SK-N-SH treated with all-trans-retinoic acid at 6 μM for 48 hours (cell line): Measurements from ENCODE around the gene DEPDC7.

Experiments
- ATAC-seq: fragments of 200-7000 bp; cut with Tn5 transposase; 3 replicates; pipeline ENCODE4 v1.9.1; 2020; ENCODE audit warnings: mild to moderate bottlenecking, moderate library complexity
- BACH2 ChIP-seq: fragments of 250-450 bp; sonication (Bioruptor Pico); IDR thresholded peaks from 2 replicates; pipeline ENCODE4 v1.9.0; 2021; ENCODE audit warnings: mild to moderate bottlenecking, borderline replicate concordance
- CSDC2 ChIP-seq: fragments of 250-450 bp; sonication (Bioruptor Pico); IDR thresholded peaks from 2 replicates; pipeline ENCODE4 v1.5.0; 2020; ENCODE audit warnings: mild to moderate bottlenecking, moderate library complexity
- ESRRG ChIP-seq: fragments of 250-450 bp; sonication (Bioruptor Pico); IDR thresholded peaks from 2 replicates; pipeline ENCODE4 v1.6.1; 2021; ENCODE audit warnings: mild to moderate bottlenecking
- ISL1 ChIP-seq: fragments of 250-450 bp; sonication (Bioruptor Pico); IDR thresholded peaks from 2 replicates; pipeline ENCODE4 v2.1.2; 2022; ENCODE audit warnings: mild to moderate bottlenecking, moderate library complexity
- RARB ChIP-seq: fragments of 250-450 bp; sonication (Bioruptor Pico); IDR thresholded peaks from 2 replicates; pipeline ENCODE4 v1.8.0; 2021; ENCODE audit warnings: mild to moderate bottlenecking, moderate library complexity
- SNAI2 ChIP-seq: fragments of 250-450 bp; sonication (Bioruptor Pico); IDR thresholded peaks from 2 replicates; pipeline ENCODE4 v1.5.0; 2020; ENCODE audit warnings: mild to moderate bottlenecking, moderate library complexity
- TCF4 ChIP-seq: fragments of 250-450 bp; sonication (Bioruptor Pico); IDR thresholded peaks from 2 replicates; pipeline ENCODE4 v1.8.0; 2021; ENCODE audit warnings: mild to moderate bottlenecking, moderate library complexity, borderline replicate concordance
- TOX ChIP-seq: fragments of 250-450 bp; sonication (Bioruptor Pico); IDR thresholded peaks from 2 replicates; pipeline ENCODE4 v1.8.0; 2021; ENCODE audit warnings: mild to moderate bottlenecking, moderate library complexity, borderline replicate concordance
- ZC3H10 ChIP-seq: fragments of 250-450 bp; sonication (Bioruptor Pico); IDR thresholded peaks from 2 replicates; pipeline ENCODE4 v1.5.1; 2021; ENCODE audit warnings: mild to moderate bottlenecking, moderate library complexity
- ZFP3 ChIP-seq: fragments of 250-450 bp; sonication (Bioruptor Pico); IDR thresholded peaks from 2 replicates; pipeline ENCODE4 v1.5.0; 2020; ENCODE audit warnings: mild to moderate bottlenecking, moderate library complexity
- ZFP30 ChIP-seq: fragments of 450-650 bp; formaldehyde crosslinking; IDR thresholded peaks from 2 replicates; pipeline ENCODE4 v1.5.0; 2022; ENCODE audit warnings: mild to moderate bottlenecking, moderate library complexity
- ZNF565 ChIP-seq: fragments of 450-650 bp; formaldehyde crosslinking; conservative IDR thresholded peaks from 2 replicates; pipeline ENCODE4 v1.5.0; 2020; ENCODE audit warnings: low read depth, mild to moderate bottlenecking, moderate library complexity
- ZNF70 ChIP-seq: fragments of 450-650 bp; formaldehyde crosslinking; IDR thresholded peaks from 2 replicates; pipeline ENCODE4 v1.5.0; 2020; ENCODE audit warnings: mild to moderate bottlenecking, moderate library complexity
- ZNF8 ChIP-seq: fragments of 450-650 bp; formaldehyde crosslinking; IDR thresholded peaks from 2 replicates; pipeline ENCODE4 v1.5.0; 2020; ENCODE audit warnings: mild to moderate bottlenecking, moderate library complexity
- TF ChIP-seq, protein P1 (sequence below): fragments of 250-450 bp; sonication (Bioruptor Pico); IDR thresholded peaks from 2 replicates; pipeline ENCODE4 v1.5.0; 2020; ENCODE audit warnings: mild to moderate bottlenecking, moderate library complexity
- TF ChIP-seq, protein P2 (sequence below): fragments of 250-450 bp; sonication (Bioruptor Pico); IDR thresholded peaks from 2 replicates; pipeline ENCODE4 v1.8.0; 2021; ENCODE audit warnings: low read depth, mild to moderate bottlenecking, moderate library complexity, borderline replicate concordance
- TF ChIP-seq, protein P3 (sequence below): fragments of 250-450 bp; sonication (Bioruptor Pico); IDR thresholded peaks from 2 replicates; pipeline ENCODE4 v1.5.1; 2021; ENCODE audit warnings: mild to moderate bottlenecking, moderate library complexity
- TF ChIP-seq, protein P4 (sequence below): fragments of 250-450 bp; sonication (Bioruptor Pico); IDR thresholded peaks from 2 replicates; pipeline ENCODE4 v1.5.1; 2020; ENCODE audit warnings: low read depth, mild to moderate bottlenecking, moderate library complexity

The DEPDC7 gene

DNA sequence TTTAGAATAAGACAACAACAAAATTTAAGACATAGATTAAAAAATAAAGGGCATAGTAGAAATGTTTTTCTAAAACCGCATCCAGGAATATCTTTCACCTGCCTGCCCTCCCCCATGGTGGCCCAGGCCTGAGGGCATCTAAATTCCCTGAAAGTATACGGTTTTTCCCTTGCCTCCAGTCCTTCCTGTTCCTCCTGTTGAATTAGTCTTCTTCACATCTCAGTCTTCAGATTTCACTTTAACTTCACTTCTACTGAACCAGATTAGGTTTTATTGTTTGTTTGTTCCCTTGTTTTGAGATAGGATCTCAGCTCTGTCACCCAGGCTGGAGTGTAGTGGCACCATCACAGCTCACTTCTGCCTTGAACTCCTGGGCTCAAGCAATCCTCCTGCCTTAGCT, 33.1 kb upstream of the DEPDC7 start (continued):
- TF ChIP-seq, protein P1, sequence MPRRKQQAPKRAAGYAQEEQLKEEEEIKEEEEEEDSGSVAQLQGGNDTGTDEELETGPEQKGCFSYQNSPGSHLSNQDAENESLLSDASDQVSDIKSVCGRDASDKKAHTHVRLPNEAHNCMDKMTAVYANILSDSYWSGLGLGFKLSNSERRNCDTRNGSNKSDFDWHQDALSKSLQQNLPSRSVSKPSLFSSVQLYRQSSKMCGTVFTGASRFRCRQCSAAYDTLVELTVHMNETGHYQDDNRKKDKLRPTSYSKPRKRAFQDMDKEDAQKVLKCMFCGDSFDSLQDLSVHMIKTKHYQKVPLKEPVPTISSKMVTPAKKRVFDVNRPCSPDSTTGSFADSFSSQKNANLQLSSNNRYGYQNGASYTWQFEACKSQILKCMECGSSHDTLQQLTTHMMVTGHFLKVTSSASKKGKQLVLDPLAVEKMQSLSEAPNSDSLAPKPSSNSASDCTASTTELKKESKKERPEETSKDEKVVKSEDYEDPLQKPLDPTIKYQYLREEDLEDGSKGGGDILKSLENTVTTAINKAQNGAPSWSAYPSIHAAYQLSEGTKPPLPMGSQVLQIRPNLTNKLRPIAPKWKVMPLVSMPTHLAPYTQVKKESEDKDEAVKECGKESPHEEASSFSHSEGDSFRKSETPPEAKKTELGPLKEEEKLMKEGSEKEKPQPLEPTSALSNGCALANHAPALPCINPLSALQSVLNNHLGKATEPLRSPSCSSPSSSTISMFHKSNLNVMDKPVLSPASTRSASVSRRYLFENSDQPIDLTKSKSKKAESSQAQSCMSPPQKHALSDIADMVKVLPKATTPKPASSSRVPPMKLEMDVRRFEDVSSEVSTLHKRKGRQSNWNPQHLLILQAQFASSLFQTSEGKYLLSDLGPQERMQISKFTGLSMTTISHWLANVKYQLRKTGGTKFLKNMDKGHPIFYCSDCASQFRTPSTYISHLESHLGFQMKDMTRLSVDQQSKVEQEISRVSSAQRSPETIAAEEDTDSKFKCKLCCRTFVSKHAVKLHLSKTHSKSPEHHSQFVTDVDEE: no peak
- no peak for TF ChIP-seq ZFP30 (CRISPR knock-in tag)
- no peak for TF ChIP-seq ZNF70
- TF ChIP-seq ZNF8 (CRISPR knock-in tag): no peak
- TF ChIP-seq TCF4: no peak
- no peak for TF ChIP-seq ZFP3 (CRISPR knock-in tag)
- TF ChIP-seq ZC3H10 (CRISPR knock-in tag): no peak
- TF ChIP-seq CSDC2 (CRISPR knock-in tag): no peak

DNA sequence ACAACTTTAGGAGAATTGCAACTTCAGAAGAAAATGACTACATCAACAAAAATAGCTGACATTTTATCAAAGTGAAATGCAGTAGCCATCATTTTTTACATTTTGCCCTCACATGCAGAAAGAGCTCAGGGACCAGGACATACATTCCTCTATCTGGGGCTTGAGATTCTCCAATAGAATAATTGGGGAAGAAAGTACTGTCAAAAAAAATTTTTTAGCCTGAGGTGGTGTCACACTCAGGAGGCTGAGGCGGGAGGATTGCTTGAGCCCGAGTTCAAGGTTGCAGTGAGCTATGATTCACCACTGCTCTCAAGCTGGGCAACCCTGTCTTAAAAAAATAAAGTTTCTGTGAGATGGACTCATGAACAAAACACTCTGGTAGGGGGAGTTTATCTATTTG, 32.2 kb upstream of the DEPDC7 start:
- ATAC-seq: no peak; the same call in 2 of the 3 replicates
- TF ChIP-seq ESRRG (no peak), TCF4 (no peak), BACH2 (CRISPR knock-in tag) (no peak), RARB (CRISPR knock-in tag) (no peak), CSDC2 (CRISPR knock-in tag) (no peak), ISL1 (no peak), TOX (CRISPR knock-in tag) (no peak), ZC3H10 (CRISPR knock-in tag) (no peak), ZNF8 (CRISPR knock-in tag) (no peak), ZNF565 (CRISPR knock-in tag) (no peak), ZNF70 (no peak)
- TF ChIP-seq, protein P1: no peak
- TF ChIP-seq, protein P2, sequence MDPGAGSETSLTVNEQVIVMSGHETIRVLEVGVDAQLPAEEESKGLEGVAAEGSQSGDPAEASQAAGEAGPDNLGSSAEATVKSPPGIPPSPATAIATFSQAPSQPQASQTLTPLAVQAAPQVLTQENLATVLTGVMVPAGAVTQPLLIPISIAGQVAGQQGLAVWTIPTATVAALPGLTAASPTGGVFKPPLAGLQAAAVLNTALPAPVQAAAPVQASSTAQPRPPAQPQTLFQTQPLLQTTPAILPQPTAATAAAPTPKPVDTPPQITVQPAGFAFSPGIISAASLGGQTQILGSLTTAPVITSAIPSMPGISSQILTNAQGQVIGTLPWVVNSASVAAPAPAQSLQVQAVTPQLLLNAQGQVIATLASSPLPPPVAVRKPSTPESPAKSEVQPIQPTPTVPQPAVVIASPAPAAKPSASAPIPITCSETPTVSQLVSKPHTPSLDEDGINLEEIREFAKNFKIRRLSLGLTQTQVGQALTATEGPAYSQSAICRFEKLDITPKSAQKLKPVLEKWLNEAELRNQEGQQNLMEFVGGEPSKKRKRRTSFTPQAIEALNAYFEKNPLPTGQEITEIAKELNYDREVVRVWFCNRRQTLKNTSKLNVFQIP: no peak
- TF ChIP-seq, protein P3, sequence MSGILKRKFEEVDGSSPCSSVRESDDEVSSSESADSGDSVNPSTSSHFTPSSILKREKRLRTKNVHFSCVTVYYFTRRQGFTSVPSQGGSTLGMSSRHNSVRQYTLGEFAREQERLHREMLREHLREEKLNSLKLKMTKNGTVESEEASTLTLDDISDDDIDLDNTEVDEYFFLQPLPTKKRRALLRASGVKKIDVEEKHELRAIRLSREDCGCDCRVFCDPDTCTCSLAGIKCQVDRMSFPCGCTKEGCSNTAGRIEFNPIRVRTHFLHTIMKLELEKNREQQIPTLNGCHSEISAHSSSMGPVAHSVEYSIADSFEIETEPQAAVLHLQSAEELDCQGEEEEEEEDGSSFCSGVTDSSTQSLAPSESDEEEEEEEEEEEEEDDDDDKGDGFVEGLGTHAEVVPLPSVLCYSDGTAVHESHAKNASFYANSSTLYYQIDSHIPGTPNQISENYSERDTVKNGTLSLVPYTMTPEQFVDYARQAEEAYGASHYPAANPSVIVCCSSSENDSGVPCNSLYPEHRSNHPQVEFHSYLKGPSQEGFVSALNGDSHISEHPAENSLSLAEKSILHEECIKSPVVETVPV (CRISPR knock-in tag): no peak
- TF ChIP-seq, all 23 proteins: peak for 0

DNA sequence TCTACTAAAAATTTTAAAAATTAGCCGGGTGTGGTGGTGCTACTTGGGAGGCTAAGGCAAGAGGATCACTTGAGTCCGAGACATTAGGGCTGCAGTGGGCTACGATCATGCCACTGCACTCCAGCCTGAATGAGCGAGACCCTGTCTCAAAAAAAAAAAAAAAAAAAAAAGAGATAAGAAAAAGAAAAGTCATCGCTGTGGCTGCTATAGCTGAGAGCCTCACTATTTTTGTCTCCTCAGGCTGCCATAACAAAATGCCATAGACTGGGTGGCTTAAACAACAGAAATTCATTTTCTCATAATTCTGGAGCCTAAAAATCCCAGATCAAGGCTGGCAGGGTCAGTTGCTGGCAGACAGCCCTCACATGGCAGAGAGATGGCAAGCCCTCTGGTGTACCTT, 30.1 kb upstream of the DEPDC7 start:
- TF ChIP-seq RARB (CRISPR knock-in tag) (no peak), ZFP3 (CRISPR knock-in tag) (no peak), ISL1 (no peak), SNAI2 (CRISPR knock-in tag) (no peak), ESRRG (no peak), ZNF565 (CRISPR knock-in tag) (no peak)
- TF ChIP-seq, protein P4, sequence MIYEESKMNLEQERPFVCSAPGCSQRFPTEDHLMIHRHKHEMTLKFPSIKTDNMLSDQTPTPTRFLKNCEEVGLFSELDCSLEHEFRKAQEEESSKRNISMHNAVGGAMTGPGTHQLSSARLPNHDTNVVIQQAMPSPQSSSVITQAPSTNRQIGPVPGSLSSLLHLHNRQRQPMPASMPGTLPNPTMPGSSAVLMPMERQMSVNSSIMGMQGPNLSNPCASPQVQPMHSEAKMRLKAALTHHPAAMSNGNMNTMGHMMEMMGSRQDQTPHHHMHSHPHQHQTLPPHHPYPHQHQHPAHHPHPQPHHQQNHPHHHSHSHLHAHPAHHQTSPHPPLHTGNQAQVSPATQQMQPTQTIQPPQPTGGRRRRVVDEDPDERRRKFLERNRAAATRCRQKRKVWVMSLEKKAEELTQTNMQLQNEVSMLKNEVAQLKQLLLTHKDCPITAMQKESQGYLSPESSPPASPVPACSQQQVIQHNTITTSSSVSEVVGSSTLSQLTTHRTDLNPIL (CRISPR knock-in tag): no peak
- TF ChIP-seq, protein P3 (CRISPR knock-in tag): no peak
- no peak for ATAC-seq
